ENCODE measurements around the gene LMAN1.

The LMAN1 gene

DNA sequence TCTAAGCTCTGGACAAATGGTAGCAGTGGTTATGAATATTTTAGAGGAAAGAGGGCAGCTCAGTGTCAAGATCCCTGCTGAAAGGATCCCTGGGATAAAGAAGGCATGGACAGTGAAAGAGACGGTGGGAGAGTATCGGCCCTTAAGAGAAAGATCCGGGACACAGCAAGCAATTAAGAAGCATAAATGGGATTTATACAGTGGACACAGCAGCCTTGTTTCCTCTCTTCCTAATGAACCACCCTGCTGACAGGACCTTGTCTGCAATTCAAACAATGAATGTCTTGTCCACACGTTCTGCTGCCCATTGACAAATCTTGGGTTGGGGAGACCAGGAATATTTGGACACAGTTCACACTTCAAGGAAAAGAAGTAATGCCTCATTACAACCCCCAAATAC, 57.1 kb downstream of the LMAN1 start:
- no peak for DNase-seq

DNA sequence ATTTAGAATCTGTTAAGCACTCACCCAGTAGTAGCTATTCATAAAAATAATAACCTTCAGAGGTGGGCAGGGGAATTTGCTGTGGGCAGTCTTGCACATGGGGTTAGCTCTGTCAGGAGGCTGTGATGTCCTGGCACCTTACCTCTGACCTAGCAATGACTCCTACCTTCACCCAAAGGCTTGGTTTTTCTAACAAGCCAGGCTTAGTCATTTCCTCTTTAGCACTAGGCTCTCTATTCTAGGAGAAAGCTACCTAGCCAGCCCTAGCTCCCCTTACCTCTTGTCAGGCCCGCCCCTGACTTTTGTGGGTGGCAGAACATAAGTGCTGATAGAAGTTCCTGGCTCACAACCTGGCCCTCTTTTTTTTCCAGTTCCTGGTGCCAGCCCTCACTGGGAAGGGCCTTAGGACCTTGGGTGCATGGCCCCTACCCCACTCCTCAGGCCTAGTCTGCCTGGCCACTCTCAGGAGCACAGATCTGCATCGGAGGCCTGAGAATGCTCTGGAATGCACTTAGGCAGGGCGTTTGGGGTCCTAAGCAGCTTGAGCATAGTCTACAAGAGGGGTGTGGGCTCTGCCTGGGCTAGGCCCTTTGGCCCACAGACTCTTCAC, 58.3 kb downstream of the LMAN1 start:
- DNase-seq, result no peak

DNA sequence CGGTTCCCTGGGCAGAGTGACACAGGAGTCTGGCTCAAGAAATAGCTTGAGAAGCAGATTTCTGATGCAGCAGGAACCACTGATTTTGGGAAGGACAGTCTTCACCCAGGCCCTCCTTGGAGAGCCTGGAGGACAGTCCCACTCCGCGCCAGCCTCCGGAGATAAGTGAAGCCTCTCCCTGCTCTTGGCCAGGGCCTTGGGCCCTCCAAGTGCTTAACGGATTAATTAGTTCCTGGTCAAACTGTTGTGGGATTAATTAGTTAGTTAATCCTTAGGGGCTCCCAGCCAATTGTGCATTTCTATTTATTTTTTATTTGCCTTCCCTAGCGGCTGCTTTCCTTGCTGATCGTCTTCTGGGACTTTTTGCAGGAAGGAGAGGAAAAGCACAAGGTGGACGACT, 60.2 kb downstream of the LMAN1 start:
- no peak for DNase-seq

- no peak for DNase-seq
These were observed 65.7 kb downstream of the LMAN1 start for GRCh38 chr18:59293317-59293716.

GRCh38 chr18:59286341-59286740, 72.7 kb downstream of the LMAN1 start:
- DNase-seq, result no peak

DNA sequence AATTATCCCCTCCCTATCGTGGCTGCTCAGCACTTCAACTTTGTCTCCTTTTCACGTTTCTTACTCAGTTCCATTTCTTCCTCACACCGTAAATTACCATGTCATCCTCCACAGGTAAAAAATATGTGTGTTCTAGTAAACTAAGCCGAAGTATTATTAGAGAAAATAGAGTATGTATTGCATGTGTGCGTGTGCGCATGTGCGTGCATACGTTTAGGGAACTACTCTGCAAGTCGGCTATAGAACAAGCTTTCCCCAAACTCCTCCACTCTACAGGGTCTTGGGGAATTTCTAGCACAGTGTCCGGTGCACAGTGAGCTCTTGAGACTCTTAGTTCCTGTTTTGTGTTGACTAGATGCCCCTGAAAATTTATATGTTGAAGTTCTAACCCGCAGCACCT, 76.7 kb downstream of the LMAN1 start:
- DNase-seq, result no peak

- DNase-seq, result no peak
These were observed 79.3 kb downstream of the LMAN1 start for GRCh38 chr18:59279722-59280121.

DNA sequence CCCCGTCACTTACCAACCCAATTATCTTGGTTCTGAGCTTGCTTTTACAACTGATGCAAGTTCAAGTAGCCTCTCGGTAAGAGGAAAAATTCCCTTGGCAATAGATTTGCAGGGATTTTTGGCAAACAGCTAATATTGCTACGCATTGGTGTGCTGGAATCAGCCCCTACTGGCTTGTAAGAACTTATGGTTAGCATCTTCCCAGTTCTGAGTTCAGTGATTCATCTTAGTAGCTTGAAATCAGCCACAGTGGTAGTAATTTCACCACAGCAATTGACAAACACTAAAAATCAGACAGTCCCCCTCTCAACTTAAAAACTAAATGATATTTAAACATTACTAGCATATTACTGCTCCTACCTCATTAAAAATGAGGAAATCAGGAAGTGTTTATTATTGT, 79.9 kb downstream of the LMAN1 start:
- no peak for DNase-seq

DNA sequence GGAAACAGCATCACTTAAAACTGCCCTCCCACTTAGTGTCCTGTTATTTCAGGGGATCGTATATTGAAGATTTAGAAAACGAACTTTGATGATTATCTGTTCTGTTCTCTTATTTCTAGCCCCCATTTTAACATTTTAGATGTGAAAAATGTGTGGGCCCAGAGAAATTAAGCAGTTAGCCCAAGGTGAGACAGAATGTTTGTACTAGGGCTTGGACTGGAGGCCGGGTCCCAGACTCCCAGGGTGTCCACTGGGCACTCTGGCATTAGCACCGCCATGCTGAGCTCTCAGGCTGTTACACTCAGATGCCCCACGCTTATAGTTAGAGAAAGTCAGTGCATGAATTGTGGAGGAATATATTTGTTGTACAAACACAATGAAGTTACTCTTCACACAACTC, 80.3 kb downstream of the LMAN1 start:
- no peak for DNase-seq
